ENCODE results near the gene RPS6KB2. TPM values are rescaled to one million over a fixed set of nuclear protein-coding genes. Genes with fewer than 3 reads are reported as not detected.

The RPS6KB2 gene
- total and polyA plus RNA-seq, 9 of the 15 experiments (the other 6 are each of a cell fraction or from before 2014, with no cell fraction given): 0.42 to 122 (median 82.6) TPM

DNA sequence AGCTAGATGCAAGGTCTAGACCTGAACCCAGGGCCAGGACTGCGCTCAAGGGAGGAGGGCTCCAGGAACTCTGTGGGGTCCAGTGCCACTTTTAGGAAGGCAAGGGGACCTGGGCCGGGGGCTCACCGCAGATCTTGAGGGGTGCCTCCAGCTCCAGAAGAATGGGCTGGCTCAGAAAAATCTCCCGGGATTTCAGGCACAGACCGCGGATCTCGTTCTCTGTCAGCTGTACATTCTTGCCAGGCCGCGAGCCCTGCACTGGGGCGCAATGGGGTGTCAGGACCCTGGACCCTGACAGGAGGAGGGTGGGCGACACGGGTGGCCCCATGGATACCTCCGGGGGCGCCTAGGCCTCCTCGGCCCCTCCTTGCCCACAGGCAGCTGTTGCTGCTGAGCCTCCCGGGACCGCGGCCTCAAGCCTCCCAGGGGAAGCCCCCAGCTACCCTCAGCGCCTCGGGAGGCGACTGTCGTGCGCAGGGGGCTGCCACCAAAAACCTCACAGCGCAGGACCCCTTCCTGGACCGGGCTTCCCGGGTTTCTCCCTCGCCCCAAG lies 27.3 kb upstream of the RPS6KB2 start (continued):
- TF ChIP-seq GABPB1 (CRISPR knock-in tag; IDR thresholded peaks at IDR 0.05) (peak; percentile 57), FUS (optimal IDR thresholded peaks at IDR 0.05; ENCODE audit: low read depth, low read length) (no peak), TFAP4 (CRISPR knock-in tag; IDR thresholded peaks at IDR 0.05; ENCODE audit: borderline replicate concordance) (peak; percentile 72), BRF1 (IDR thresholded peaks at IDR 0.05; ENCODE audit: borderline replicate concordance, extremely low read depth, insufficient read length) (no peak), KLF10 (CRISPR knock-in tag; IDR thresholded peaks at IDR 0.05) (no peak), ARHGAP35 (IDR thresholded peaks at IDR 0.05; ENCODE audit: partially characterized antibody) (no peak), E2F6 (IDR thresholded peaks at IDR 0.05; ENCODE audit: borderline replicate concordance in 1 of 2, extremely low read depth in 1 of 2, insufficient read depth in 1 of 2, insufficient read length in 1 of 2, low read depth in 1 of 2, low read length in 1 of 2, poor library complexity in 1 of 2, severe bottlenecking in 1 of 2) (no peak), ZNF584 (CRISPR knock-in tag; IDR thresholded peaks at IDR 0.05; ENCODE audit: low read depth) (no peak), RBM22 (IDR thresholded peaks at IDR 0.05; ENCODE audit: low read depth, low read length, poor library complexity, severe bottlenecking) (peak; percentile 54), RUNX1 (IDR thresholded peaks at IDR 0.05; ENCODE audit: low read depth) (no peak), FIP1L1 (IDR thresholded peaks at IDR 0.05; ENCODE audit: low read depth, low read length, poor library complexity, severe bottlenecking) (peak; percentile 85), ELK3 (CRISPR knock-in tag; IDR thresholded peaks at IDR 0.05) (no peak), EWSR1 (IDR thresholded peaks at IDR 0.05; ENCODE audit: borderline replicate concordance, low read depth, partially characterized antibody) (no peak), NRF1 (conservative IDR thresholded peaks at IDR 0.05 in 1 of 2, IDR thresholded peaks at IDR 0.05 in 1 of 2) (peak; percentile 50 to 61), ZNF263 (CRISPR knock-in tag; IDR thresholded peaks at IDR 0.05; ENCODE audit: borderline replicate concordance) (0 out of 2 replicates have a peak, but pooled peaks have one; percentile 56), EGR1 (conservative IDR thresholded peaks at IDR 0.05) (no peak), PRPF4 (IDR thresholded peaks at IDR 0.05; ENCODE audit: insufficient read depth, low read depth, low read length, poor library complexity, severe bottlenecking) (no peak), KAT2B (IDR thresholded peaks at IDR 0.05; ENCODE audit: low read depth, low read length) (no peak), SP1 (CRISPR knock-in tag; IDR thresholded peaks at IDR 0.05) (peak; percentile 57; the same call in 1 of the 2 replicates), TSC22D4 (tag; IDR thresholded peaks at IDR 0.05) (no peak), LEF1 (IDR thresholded peaks at IDR 0.05) (no peak), ZBTB12 (CRISPR knock-in tag; IDR thresholded peaks at IDR 0.05) (no peak)

All from K562 (cell line).